HG02759 (cell line): ENCODE measurements around the gene NEIL3.

ENCODE experiments used
- ATAC-seq: cut with Tn5 transposase; IDR thresholded peaks from one replicate; pipeline ENCODE4 v1.9.1; 2021; ENCODE audit warnings: mild to moderate bottlenecking, moderate library complexity; ENCODE audit not compliant: unreplicated experiment

Gene NEIL3

GRCh38 chr4:177408023-177408422, 98.3 kb downstream of the NEIL3 start:
- ATAC-seq = no peak

- ATAC-seq = no peak
Measured at GRCh38 chr4:177410566-177410965, 100.9 kb downstream of the NEIL3 start.

GRCh38 chr4:177411996-177412395, 102.3 kb downstream of the NEIL3 start:
- ATAC-seq = no peak
